Measurements from ENCODE around the gene RELL2.

GRCh38 chr5:141663506-141663905 is 26.7 kb downstream of the RELL2 start:
- TF ChIP-seq CTCF (IDR thresholded peaks at IDR 0.05) (no peak), REST (IDR thresholded peaks at IDR 0.05; ENCODE audit: insufficient read depth in 1 of 2, low read depth in 2 of 2, low read length in 1 of 2) (no peak)
